NCI-H2227 treated with DMSO at 0.1 percent for 48 hours (cell line): ENCODE data around the gene BTC.
"Not testable (repeated sequence)": the region's sequence is repeated elsewhere in the genome, so short reads cannot be mapped to it uniquely, and the experiment has no call there.

Experiments used
- DNase-seq: peaks from one replicate; lab custom pipeline; 2025; lab: John Stamatoyannopoulos, UW

BTC gene

GRCh38 chr4:74757136-74757535, 37.2 kb downstream of the BTC start:
- DNase-seq, result no peak

DNA sequence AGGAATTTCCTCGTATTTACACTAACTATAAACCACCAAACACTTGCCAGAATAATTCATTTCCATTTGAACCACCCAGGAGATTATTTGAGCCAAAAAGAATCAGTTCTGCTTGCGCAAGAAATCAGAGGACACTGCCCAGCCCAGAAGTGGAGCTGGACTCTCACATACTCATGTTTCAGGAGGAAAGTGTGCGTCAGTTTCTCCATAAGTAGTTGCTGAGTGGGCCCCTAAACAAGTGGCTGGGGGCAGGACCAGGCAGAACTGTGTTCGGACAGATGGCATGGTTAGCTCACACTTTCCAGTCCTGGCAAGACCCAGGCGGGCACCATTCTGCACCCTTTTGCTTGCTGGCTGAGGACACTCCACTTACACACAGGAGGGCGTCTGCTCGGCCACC, 38.8 kb downstream of the BTC start:
- DNase-seq, result no peak

DNA sequence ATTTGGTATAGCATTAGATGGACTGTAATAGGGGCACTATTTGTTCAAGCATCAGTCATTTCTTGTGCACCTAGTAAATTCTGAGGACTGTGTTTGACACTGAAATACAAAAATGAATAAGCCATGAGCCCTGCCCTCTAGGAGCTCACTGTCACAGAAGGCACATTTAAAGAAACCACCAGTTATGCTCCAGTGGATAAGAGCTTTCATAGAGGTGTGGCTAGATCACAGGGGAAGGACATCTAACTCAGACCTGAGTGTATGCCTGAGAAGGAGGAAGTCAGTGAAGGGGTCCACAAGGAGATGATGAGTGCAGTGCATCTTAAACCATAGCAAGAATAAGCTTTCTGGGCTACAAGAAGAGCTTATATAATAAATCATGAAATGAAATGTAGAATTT, 40.1 kb downstream of the BTC start:
- DNase-seq, result no peak

DNA sequence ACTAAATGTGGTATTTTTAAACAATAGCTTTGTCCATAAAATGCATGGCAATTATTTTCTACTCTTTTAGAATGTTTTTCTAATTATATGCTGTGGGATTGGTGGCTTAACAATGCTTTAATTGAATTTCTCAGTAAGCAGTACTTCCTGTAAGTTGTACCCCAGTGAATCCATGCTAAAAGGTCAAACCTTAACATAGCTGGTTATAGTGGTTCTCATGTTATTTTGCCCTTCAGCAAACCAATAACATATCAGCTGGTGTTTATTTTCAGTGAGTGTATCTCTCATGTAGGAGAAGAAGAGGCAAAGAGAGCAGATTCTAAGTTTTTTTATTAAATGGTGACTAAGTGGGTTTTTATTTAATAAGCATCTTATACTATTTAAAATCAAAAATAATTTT, 41.5 kb downstream of the BTC start:
- no peak for DNase-seq

- DNase-seq, result no peak
Measured at GRCh38 chr4:74751856-74752255, 42.5 kb downstream of the BTC start.

DNA sequence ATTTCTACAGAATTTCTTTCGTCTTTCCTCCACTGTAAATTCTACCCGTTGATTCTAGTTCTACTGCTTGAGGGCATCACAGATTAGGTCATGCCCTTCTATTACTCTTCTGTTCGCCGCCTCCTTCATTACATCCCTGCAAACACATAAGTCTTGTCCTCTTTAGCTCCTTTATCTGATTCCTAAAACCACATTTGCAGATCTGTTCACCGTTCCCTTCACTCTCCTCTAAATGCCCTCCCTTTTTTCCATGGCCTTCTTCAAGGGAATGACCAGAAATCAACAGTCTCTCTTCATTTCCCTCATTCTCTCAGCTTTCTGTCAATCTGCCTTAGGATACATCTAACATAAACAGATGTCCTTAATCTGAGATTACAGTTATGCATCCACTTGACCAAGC, 43.1 kb downstream of the BTC start:
- DNase-seq, result no peak

- no peak for DNase-seq
Measured at GRCh38 chr4:74742185-74742584, 52.1 kb downstream of the BTC start.

- DNase-seq, result no peak
Measured at GRCh38 chr4:74738464-74739143, 55.7 kb downstream of the BTC start.

DNA sequence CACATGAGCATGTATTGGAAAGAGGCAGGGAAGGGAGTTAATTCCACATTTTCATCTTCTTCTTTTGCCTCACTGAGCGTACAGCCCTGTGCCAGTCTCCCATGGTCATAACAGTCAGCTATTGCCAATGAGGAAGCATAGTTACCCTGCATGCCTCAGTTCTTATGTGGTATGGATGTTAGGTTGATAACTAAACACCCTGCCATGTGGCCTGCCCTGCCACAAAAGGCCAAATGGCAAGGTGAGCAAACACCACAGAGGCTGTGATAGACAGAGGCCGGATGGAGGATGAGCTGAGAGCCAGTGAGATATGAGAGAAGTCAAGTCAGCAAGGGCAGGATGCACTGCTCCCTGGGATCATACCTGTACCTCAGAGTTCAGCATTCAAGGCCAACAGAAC, 59.3 kb downstream of the BTC start:
- DNase-seq, result no peak

- no peak for DNase-seq
Measured at GRCh38 chr4:74733756-74734155, 60.6 kb downstream of the BTC start.

- no peak for DNase-seq
Measured at GRCh38 chr4:74724979-74725378, 69.3 kb downstream of the BTC start.

DNA sequence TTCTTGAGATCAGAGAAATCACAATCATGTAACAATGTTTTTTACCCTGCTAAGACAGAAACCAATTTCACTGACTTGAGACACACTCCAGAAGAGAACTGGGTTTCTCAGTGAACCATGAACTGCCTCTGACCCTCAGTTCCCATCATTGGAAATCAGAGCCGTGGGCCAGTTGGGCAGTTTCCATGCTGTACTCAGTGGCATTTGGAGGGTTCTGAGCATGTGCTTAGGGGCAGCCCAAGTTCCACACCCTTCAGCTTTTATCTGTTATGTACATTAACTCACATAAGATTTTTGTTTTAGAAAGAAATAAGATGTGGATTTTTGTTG, 77.9 kb downstream of the BTC start:
- DNase-seq, result no peak

DNA sequence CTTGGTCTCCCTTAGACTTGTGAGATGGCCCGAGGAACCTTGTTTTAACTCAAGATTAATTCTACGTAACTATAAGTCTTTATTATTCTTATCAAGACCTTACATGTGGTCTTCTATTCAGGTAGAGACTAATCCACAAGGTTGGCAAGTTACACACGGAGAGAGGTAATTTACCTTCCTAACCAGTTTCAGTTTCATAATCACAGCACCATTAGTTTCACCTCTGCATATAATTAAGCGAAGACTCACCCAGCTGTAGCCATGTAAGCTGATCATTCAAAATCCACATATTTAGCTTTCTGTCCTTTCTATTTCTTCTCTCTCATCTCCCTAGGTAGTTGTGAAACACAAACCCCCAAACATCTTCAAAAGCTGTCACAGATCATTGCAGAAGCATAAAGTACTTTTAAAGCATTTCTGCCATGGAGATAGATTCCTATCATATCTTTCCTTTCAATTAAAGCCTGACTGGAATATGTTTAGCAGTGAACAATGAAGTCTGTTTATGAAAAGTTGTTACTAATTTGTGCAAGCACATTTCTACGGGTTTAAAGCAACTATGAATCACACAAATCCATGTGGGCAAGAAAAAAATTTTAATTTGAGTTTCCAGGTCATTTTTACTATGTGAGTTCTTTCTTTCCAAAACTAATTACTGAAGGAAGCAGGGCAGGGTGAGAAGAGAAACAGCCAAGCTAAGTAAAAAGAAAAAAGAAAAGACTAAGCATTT, 78.5 kb downstream of the BTC start:
- no peak for DNase-seq

- no peak for DNase-seq
Measured at GRCh38 chr4:74714611-74715130, 79.7 kb downstream of the BTC start.

GRCh38 chr4:74708135-74708534, 86.2 kb downstream of the BTC start:
- not testable (repeated sequence) for DNase-seq
